HFF-Myc (cell line): Measurements from ENCODE around the gene CATSPERD.
"Not testable (repeated sequence)": the region's sequence is repeated elsewhere in the genome, so short reads cannot be mapped to it uniquely, and the experiment has no call there.

Experiments
- DNase-seq: peaks from one replicate; pipeline ENCODE4 v3.0.0-alpha.2; 2011; ENCODE audit warnings: low read depth; ENCODE audit errors: extremely low read depth
- H3K4me3 ChIP-seq: replicated peaks from 2 replicates; pipeline ENCODE4 v1.5.1; 2011; ENCODE audit warnings: low read depth, mild to moderate bottlenecking, control low read depth, low read length
- CTCF ChIP-seq: IDR thresholded peaks from 2 replicates; pipeline ENCODE4 v1.5.1; 2012; ENCODE audit warnings: mild to moderate bottlenecking, low read depth, low read length, control low read depth; ENCODE audit errors: missing control alignments

Gene CATSPERD

GRCh38 chr19:5727453-5728050 lies 7.1 kb downstream of the CATSPERD start:
- TF ChIP-seq CTCF = no peak
- no peak for DNase-seq
- no peak overlapping the region for H3K4me3 ChIP-seq

- H3K4me3 ChIP-seq, DNase-seq: not testable (repeated sequence)
Measured at GRCh38 chr19:5733172-5733571, 12.7 kb downstream of the CATSPERD start.

GRCh38 chr19:5738423-5738822 lies 18.0 kb downstream of the CATSPERD start:
- DNase-seq = no peak
- TF ChIP-seq CTCF = no peak
- H3K4me3 ChIP-seq = no peak overlapping the region

GRCh38 chr19:5742051-5742450 lies 21.6 kb downstream of the CATSPERD start:
- TF ChIP-seq CTCF = no peak
- DNase-seq = no peak
- H3K4me3 ChIP-seq = no peak overlapping the region

- H3K4me3 ChIP-seq = no peak overlapping the region
- no peak for TF ChIP-seq CTCF
- DNase-seq = no peak
Measured at GRCh38 chr19:5743630-5744029, 23.2 kb downstream of the CATSPERD start.

- DNase-seq = not testable (repeated sequence)
Measured at GRCh38 chr19:5744999-5745398, 24.6 kb downstream of the CATSPERD start.

GRCh38 chr19:5748920-5749319 lies 28.5 kb downstream of the CATSPERD start:
- DNase-seq = not testable (repeated sequence)

More at GRCh38 chr19:5744999-5745398, 24.6 kb downstream of the CATSPERD start:
- H3K4me3 ChIP-seq = not testable (repeated sequence)

GRCh38 chr19:5749505-5749904 lies 29.1 kb downstream of the CATSPERD start:
- no peak for DNase-seq
- no peak overlapping the region for H3K4me3 ChIP-seq
- no peak for TF ChIP-seq CTCF

More at GRCh38 chr19:5748920-5749319, 28.5 kb downstream of the CATSPERD start:
- H3K4me3 ChIP-seq = not testable (repeated sequence)
